ENCODE results near the gene ZNF12. TPM values are rescaled to one million over a fixed set of nuclear protein-coding genes. Genes with fewer than 3 reads are reported as not detected.

The ZNF12 gene
- total RNA-seq, result 17.0 and 20.7 TPM in 2 replicates

GRCh38 chr7:6706666-6707407 is at the start of gene ZNF12:
TSS of gene ZNF12 (minus strand) at chr7:6706947. CDS start at chr7:6705173, 1,774 bp downstream.

GRCh38 chr7:6753964-6754363 is 47.2 kb upstream of the ZNF12 start, which contains the start of gene RSPH10B2:
TSS of gene RSPH10B2 (plus strand) at chr7:6754103. CDS start at chr7:6757678, 3,575 bp downstream.

Other genes with a start within 250 kb of the ZNF12 start
- gene KDELR2, start 222.8 kb downstream of the ZNF12 start, total RNA-seq, result 219 and 221 TPM in 2 replicates
- gene GRID2IP, start 155.5 kb downstream of the ZNF12 start, total RNA-seq, result not detected in 2 replicates
- gene ZDHHC4, start 129.5 kb downstream of the ZNF12 start, total RNA-seq, result 43.9 and 66.6 TPM in 2 replicates
- gene INTS15, start 116.9 kb downstream of the ZNF12 start, total RNA-seq, result 7.1 and 8.1 TPM in 2 replicates
- 1.2 and 3.9 TPM in 2 replicates for gene ZNF853, start 91.3 kb downstream of the ZNF12 start, total RNA-seq
- 19.5 and 21.4 TPM in 2 replicates for gene ZNF316, start 69.6 kb downstream of the ZNF12 start, total RNA-seq
- gene RSPH10B2, start 47.2 kb upstream of the ZNF12 start, total RNA-seq, result 0.37 TPM in 1 of 2 replicates, not detected in the other
- gene CCZ1B, start 119.3 kb upstream of the ZNF12 start, total RNA-seq, result 52.2 and 56.8 TPM in 2 replicates

All from uterine smooth muscle cell (primary cell).